GM12872 (cell line): ENCODE measurements around the gene DAGLB.

Source experiments
- TF ChIP-seq, protein P1 (sequence below): IDR thresholded peaks from 3 replicates; pipeline ENCODE4 v1.5.1; 2011; ENCODE audit warnings: low read depth, mild to moderate bottlenecking, low read length, moderate library complexity; ENCODE audit not compliant: insufficient read depth

DAGLB gene

GRCh38 chr7:6460303-6460702 is 12.5 kb upstream of the DAGLB start:
- TF ChIP-seq, protein P1, sequence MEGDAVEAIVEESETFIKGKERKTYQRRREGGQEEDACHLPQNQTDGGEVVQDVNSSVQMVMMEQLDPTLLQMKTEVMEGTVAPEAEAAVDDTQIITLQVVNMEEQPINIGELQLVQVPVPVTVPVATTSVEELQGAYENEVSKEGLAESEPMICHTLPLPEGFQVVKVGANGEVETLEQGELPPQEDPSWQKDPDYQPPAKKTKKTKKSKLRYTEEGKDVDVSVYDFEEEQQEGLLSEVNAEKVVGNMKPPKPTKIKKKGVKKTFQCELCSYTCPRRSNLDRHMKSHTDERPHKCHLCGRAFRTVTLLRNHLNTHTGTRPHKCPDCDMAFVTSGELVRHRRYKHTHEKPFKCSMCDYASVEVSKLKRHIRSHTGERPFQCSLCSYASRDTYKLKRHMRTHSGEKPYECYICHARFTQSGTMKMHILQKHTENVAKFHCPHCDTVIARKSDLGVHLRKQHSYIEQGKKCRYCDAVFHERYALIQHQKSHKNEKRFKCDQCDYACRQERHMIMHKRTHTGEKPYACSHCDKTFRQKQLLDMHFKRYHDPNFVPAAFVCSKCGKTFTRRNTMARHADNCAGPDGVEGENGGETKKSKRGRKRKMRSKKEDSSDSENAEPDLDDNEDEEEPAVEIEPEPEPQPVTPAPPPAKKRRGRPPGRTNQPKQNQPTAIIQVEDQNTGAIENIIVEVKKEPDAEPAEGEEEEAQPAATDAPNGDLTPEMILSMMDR = no peak

- TF ChIP-seq, protein P1 = no peak
Observed at GRCh38 chr7:6453734-6454133, 6.0 kb upstream of the DAGLB start.

DNA sequence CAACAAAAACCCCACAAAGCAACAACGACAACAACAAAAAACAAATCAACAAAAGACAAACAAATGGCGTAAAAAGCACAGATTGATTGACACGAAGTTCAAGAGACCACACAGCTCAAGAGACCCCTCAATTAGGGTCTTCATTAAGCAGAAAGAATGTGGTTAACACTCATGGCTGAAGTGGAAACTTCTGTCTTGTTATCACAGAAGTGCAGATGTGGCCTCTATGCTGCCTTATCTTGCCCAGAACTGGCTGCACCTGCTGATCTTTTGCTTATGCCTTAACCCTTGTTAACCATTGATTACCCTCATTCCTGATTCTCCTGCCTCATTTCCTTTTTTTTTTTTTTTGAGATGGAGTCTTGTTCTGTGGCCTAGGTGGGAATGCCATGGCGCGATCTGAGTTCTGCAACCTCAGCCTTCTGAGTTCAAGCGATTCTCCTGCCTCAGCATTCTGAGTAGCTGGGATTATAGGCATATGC is 3.5 kb upstream of the DAGLB start:
- TF ChIP-seq, protein P1 = no peak

GRCh38 chr7:6448943-6449543 is 1.3 kb upstream of the DAGLB start:
- TF ChIP-seq, protein P1 = no peak

GRCh38 chr7:6446838-6447580 is 745 bp downstream of the DAGLB start:
- TF ChIP-seq, protein P1 = no peak

DNA sequence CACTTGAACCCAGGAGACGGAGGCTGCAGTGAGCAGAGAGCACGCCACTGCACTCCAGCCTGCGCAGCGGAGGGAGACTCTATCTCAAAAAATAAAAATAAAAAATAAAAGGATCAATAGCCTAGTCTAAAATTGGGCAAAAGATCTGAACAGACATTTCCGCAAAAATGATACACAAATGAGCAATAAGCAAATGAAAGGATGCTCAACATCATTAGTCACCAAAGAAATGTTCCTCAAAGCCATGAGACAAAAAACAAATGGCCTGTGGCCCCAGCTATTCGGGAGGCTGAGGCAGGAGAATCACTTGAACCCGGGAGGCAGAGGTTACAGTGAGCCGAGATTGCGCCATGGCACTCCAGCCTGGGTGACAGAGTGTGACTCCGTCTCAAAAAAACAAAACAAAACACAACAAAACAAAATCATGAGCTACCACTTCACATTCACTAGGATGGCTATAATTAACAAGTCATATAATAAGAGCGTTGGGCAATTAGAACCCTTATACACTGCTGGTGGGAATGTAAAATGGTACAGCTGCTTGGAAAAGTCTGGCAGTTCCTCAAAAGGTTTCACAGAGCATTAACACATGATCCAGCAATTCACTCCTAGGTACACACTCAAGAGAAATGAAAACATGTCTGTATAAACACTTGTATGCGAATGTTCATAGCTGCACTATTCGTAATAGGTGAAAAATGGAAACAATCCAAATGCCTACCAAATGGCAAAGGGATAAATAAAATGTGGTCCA is 3.1 kb downstream of the DAGLB start:
- TF ChIP-seq, protein P1 = no peak

DNA sequence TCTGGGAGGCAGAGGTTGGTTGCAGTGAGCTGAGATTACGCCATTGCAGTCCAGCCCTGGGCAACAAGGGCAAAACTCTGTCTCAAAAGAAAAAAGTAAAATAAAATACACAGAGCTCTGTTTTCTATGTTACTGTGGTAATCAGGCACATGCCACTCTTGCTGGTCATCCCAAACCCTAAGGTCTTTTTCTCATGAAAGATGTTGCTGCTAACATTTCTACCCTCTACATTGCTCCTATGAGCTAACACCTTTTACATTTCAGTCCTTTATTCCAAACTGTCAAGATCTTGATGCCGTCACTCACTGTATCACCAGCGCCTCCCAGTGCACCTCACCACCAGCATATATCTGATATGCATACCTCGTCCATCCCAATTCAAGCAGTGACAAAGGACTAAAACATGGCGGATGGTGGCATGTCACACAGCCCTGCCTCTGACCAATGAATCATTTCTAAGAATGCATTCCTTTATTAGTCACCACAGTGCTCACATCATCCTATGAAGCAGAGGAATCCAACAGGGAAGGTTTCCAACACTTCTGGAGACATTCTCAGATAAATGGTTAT is 4.3 kb downstream of the DAGLB start:
- TF ChIP-seq, protein P1 = no peak
